ENCODE measurements around the gene LAPTM4A.

- TF ChIP-seq POLR2AphosphoS5 (IDR thresholded peaks at IDR 0.05) (no peak), CTCF (IDR thresholded peaks at IDR 0.05) (no peak), POLR2A (IDR thresholded peaks at IDR 0.05) (no peak)
These were observed 29.5 kb upstream of the LAPTM4A start for GRCh38 chr2:20080839-20081415.

Measured in breast epithelium (tissue), 3 donors.